ENCODE results near the gene GATA1.
A peak's percentile ranks its signal among the peaks of the same experiment; 100 is the strongest.

GATA1 gene

GRCh38 chrX:48786341-48786800 lies at the start of gene GATA1:
GATA1 (plus strand) TSS chrX:48786590; CDS start chrX:48791110, 4,520 bp downstream.
- no peak for DNase-seq (ENCODE audit: low read depth)

GRCh38 chrX:48736878-48737212 lies 49.5 kb upstream of the GATA1 start:
- DNase-seq (ENCODE audit: low read depth), result no peak

GRCh38 chrX:48737213-48737938 lies 49.0 kb upstream of the GATA1 start:
- peak; percentile 91 for DNase-seq (ENCODE audit: low read depth)

GRCh38 chrX:48737940-48738339 lies 48.5 kb upstream of the GATA1 start:
- DNase-seq (ENCODE audit: low read depth), result no peak

GRCh38 chrX:48741834-48742233 lies 44.6 kb upstream of the GATA1 start:
- no peak for DNase-seq (ENCODE audit: low read depth)

GRCh38 chrX:48745222-48745621 lies 41.2 kb upstream of the GATA1 start:
- no peak for DNase-seq (ENCODE audit: low read depth)

- no peak for DNase-seq (ENCODE audit: low read depth)
Measured at GRCh38 chrX:48747415-48748016, 38.9 kb upstream of the GATA1 start.

- DNase-seq (ENCODE audit: low read depth), result no peak
Measured at GRCh38 chrX:48749182-48749581, 37.2 kb upstream of the GATA1 start.

- DNase-seq (ENCODE audit: low read depth), result no peak
Measured at GRCh38 chrX:48751343-48751742, 35.0 kb upstream of the GATA1 start.

GRCh38 chrX:48752498-48752897 lies 33.9 kb upstream of the GATA1 start:
- no peak for DNase-seq (ENCODE audit: low read depth)

- DNase-seq (ENCODE audit: low read depth), result no peak
Measured at GRCh38 chrX:48753708-48754228, 32.6 kb upstream of the GATA1 start.

- DNase-seq (ENCODE audit: low read depth), result no peak
Measured at GRCh38 chrX:48754238-48754637, 32.2 kb upstream of the GATA1 start.

- DNase-seq (ENCODE audit: low read depth), result peak; percentile 3
Measured at GRCh38 chrX:48761674-48762471, 24.5 kb upstream of the GATA1 start, which contains the start of gene GLOD5. GLOD5 (plus strand) TSS chrX:48761747; CDS start chrX:48761791, 44 bp downstream.

GRCh38 chrX:48769230-48769629 lies 17.2 kb upstream of the GATA1 start:
- DNase-seq (ENCODE audit: low read depth), result no peak

- no peak for DNase-seq (ENCODE audit: low read depth)
Measured at GRCh38 chrX:48770296-48770695, 16.1 kb upstream of the GATA1 start.

GRCh38 chrX:48772602-48773001 lies 13.8 kb upstream of the GATA1 start:
- DNase-seq (ENCODE audit: low read depth), result no peak

- no peak for DNase-seq (ENCODE audit: low read depth)
Measured at GRCh38 chrX:48776818-48777439, 9.5 kb upstream of the GATA1 start.

- DNase-seq (ENCODE audit: low read depth), result no peak
Measured at GRCh38 chrX:48779399-48779798, 7.0 kb upstream of the GATA1 start.

GRCh38 chrX:48781705-48782104 lies 4.7 kb upstream of the GATA1 start:
- DNase-seq (ENCODE audit: low read depth), result no peak

GRCh38 chrX:48782216-48782615 lies 4.2 kb upstream of the GATA1 start:
- no peak for DNase-seq (ENCODE audit: low read depth)

- DNase-seq (ENCODE audit: low read depth), result no peak
Measured at GRCh38 chrX:48782795-48783194, 3.6 kb upstream of the GATA1 start.

- no peak for DNase-seq (ENCODE audit: low read depth)
Measured at GRCh38 chrX:48784726-48785125, 1.7 kb upstream of the GATA1 start.
